ENCODE measurements around the gene ASB10.

ASB10 gene

DNA sequence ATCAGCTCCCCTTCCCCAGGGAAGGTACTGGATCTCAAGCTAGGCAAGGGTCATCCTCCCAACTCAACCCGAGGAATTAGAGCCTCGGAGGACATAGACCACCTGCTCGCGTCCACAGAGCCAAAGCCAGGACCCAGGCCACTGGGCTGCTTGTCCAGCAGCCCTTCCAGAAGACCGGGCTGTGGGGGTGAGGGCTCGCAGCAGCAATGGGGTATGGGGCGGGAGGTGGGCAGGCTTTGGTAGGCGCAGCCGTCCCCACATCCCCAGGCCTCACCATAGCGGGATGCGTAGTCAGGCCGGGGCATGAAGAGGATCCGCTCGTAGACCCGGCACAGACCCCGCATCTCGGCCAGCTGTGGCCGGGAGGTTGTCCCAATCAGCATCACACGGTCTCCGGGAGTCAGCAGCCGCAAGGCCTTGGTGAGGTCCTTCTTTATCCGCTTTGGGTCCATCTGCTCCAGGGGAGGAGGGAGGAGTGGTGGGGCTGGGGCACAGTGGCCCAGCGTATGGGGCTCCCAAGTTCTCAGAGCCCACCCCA, 5.0 kb upstream of the ASB10 start:
- TF ChIP-seq, protein P1, sequence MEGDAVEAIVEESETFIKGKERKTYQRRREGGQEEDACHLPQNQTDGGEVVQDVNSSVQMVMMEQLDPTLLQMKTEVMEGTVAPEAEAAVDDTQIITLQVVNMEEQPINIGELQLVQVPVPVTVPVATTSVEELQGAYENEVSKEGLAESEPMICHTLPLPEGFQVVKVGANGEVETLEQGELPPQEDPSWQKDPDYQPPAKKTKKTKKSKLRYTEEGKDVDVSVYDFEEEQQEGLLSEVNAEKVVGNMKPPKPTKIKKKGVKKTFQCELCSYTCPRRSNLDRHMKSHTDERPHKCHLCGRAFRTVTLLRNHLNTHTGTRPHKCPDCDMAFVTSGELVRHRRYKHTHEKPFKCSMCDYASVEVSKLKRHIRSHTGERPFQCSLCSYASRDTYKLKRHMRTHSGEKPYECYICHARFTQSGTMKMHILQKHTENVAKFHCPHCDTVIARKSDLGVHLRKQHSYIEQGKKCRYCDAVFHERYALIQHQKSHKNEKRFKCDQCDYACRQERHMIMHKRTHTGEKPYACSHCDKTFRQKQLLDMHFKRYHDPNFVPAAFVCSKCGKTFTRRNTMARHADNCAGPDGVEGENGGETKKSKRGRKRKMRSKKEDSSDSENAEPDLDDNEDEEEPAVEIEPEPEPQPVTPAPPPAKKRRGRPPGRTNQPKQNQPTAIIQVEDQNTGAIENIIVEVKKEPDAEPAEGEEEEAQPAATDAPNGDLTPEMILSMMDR (IDR thresholded peaks at IDR 0.05; ENCODE audit: insufficient read depth, low read length, poor library complexity, severe bottlenecking) = no peak
- TF ChIP-seq EZH2phosphoT487 (conservative IDR thresholded peaks at IDR 0.05; ENCODE audit: low read length) = no peak
- no peak overlapping the region for H3K27ac ChIP-seq (ENCODE audit: low read depth, low read length)
- no peaks in the 10 kb centered on the region for H3K79me2 ChIP-seq (ENCODE audit: insufficient read depth, low read length)
- no peaks in the 10 kb centered on the region for H3K27me3 ChIP-seq (ENCODE audit: low read length)
- H3K9me2 ChIP-seq (replicated peaks; ENCODE audit: insufficient read depth, low read length) = no peaks in the 10 kb centered on the region
- H3K9me3 ChIP-seq (ENCODE audit: insufficient read depth, low read length) = no peaks in the 10 kb centered on the region
- no peak overlapping the region for H3K4me3 ChIP-seq (ENCODE audit: insufficient read depth, low read length, poor library complexity, severe bottlenecking)
- H3K4me2 ChIP-seq (ENCODE audit: low read depth, low read length, poor library complexity, severe bottlenecking) = no peak overlapping the region
- no peak overlapping the region for H3K9ac ChIP-seq (ENCODE audit: low read length)
- H2AFZ ChIP-seq (ENCODE audit: low read depth, low read length, severe bottlenecking) = no peak overlapping the region
- no peaks in the 10 kb centered on the region for H3K36me3 ChIP-seq (ENCODE audit: low read length)
- no peaks in the 10 kb centered on the region for H4K20me1 ChIP-seq (ENCODE audit: low read depth, low read length)
- H3F3A ChIP-seq (ENCODE audit: insufficient read depth) = no peaks in the 10 kb centered on the region

DNA sequence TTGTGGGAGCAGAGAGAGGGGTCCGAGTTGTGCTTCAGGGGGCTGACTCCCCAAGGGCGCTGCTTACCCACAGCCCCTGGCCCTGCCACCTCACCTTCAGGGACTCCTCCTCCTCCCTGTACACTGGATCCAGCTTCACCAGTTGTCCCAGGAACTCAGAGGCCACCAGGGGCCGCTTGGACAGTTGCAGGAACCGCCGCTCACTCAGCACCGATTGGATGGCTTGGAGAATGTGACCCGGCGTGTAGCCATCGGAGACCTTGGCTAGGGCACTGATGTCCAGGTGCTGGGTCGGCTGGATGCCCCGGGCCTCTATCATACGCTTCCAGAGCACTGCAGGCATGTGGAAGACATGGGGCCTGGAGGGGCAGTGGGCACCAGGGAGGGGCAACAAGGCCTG, 4.5 kb upstream of the ASB10 start:
- no peak overlapping the region for H3K9ac ChIP-seq (ENCODE audit: low read length)
- H3K4me3 ChIP-seq (ENCODE audit: insufficient read depth, low read length, poor library complexity, severe bottlenecking) = no peak overlapping the region
- H2AFZ ChIP-seq (ENCODE audit: low read depth, low read length, severe bottlenecking) = no peak overlapping the region
- H3K4me2 ChIP-seq (ENCODE audit: low read depth, low read length, poor library complexity, severe bottlenecking) = no peak overlapping the region
- H3K27ac ChIP-seq (ENCODE audit: low read depth, low read length) = no peak overlapping the region
- H3K9me3 ChIP-seq (ENCODE audit: insufficient read depth, low read length) = no peaks in the 10 kb centered on the region
- H4K20me1 ChIP-seq (ENCODE audit: low read depth, low read length) = no peaks in the 10 kb centered on the region
- TF ChIP-seq EZH2phosphoT487 (conservative IDR thresholded peaks at IDR 0.05; ENCODE audit: low read length) = no peak
- no peaks in the 10 kb centered on the region for H3K79me2 ChIP-seq (ENCODE audit: insufficient read depth, low read length)
- H3K36me3 ChIP-seq (ENCODE audit: low read length) = no peaks in the 10 kb centered on the region
- H3F3A ChIP-seq (ENCODE audit: insufficient read depth) = no peaks in the 10 kb centered on the region
- no peaks in the 10 kb centered on the region for H3K9me2 ChIP-seq (replicated peaks; ENCODE audit: insufficient read depth, low read length)
- no peaks in the 10 kb centered on the region for H3K27me3 ChIP-seq (ENCODE audit: low read length)

DNA sequence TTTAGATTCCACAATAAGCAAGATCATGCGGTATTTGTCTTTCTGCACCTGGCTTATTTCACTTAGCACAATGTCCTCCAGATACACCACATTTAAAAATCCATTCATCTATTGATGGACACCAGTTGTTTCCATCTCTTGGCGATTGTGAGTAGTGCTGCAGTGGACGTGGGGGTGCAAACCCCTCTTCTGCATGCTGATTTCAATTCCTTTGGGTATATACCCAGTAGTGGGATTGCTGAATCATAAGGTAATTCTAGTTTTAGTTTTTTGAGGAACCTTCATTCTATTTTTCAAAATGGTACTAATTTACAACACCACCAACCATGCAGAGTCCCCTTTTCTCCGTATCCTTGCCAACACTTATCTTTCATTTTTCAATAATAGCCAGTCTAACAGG, 2.0 kb upstream of the ASB10 start:
- no peaks in the 10 kb centered on the region for H3F3A ChIP-seq (ENCODE audit: insufficient read depth)
- H3K9ac ChIP-seq (ENCODE audit: low read length) = no peak overlapping the region
- no peak overlapping the region for H2AFZ ChIP-seq (ENCODE audit: low read depth, low read length, severe bottlenecking)
- TF ChIP-seq, protein P1 (IDR thresholded peaks at IDR 0.05; ENCODE audit: insufficient read depth, low read length, poor library complexity, severe bottlenecking) = no peak
- TF ChIP-seq EZH2phosphoT487 (conservative IDR thresholded peaks at IDR 0.05; ENCODE audit: low read length) = no peak
- no peaks in the 10 kb centered on the region for H3K27me3 ChIP-seq (ENCODE audit: low read length)
- H4K20me1 ChIP-seq (ENCODE audit: low read depth, low read length) = no peaks in the 10 kb centered on the region
- no peak overlapping the region for H3K27ac ChIP-seq (ENCODE audit: low read depth, low read length)
- H3K4me3 ChIP-seq (ENCODE audit: insufficient read depth, low read length, poor library complexity, severe bottlenecking) = no peak overlapping the region
- no peaks in the 10 kb centered on the region for H3K79me2 ChIP-seq (ENCODE audit: insufficient read depth, low read length)
- H3K9me3 ChIP-seq (ENCODE audit: insufficient read depth, low read length) = no peaks in the 10 kb centered on the region
- no peaks in the 10 kb centered on the region for H3K36me3 ChIP-seq (ENCODE audit: low read length)
- no peak overlapping the region for H3K4me2 ChIP-seq (ENCODE audit: low read depth, low read length, poor library complexity, severe bottlenecking)
- H3K9me2 ChIP-seq (replicated peaks; ENCODE audit: insufficient read depth, low read length) = no peaks in the 10 kb centered on the region

DNA sequence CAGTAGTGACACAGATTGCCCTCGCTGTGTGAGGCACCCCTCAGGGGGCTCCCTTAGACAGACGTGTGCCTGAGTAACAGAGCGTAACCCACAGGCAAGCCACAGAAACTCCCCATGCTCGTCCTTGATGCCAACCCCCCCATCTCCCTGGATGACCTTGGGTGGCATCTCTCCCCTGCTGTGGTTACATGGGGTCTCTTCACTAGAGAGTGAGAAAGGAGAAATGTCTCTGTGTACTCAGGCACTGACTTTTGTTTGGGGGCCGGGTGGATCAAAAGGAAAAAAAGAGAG, 1.1 kb upstream of the ASB10 start:
- H3K9ac ChIP-seq (ENCODE audit: low read length) = no peak overlapping the region
- no peaks in the 10 kb centered on the region for H3K9me3 ChIP-seq (ENCODE audit: insufficient read depth, low read length)
- no peaks in the 10 kb centered on the region for H3F3A ChIP-seq (ENCODE audit: insufficient read depth)
- H3K9me2 ChIP-seq (replicated peaks; ENCODE audit: insufficient read depth, low read length) = no peaks in the 10 kb centered on the region
- no peaks in the 10 kb centered on the region for H4K20me1 ChIP-seq (ENCODE audit: low read depth, low read length)
- H3K4me3 ChIP-seq (ENCODE audit: insufficient read depth, low read length, poor library complexity, severe bottlenecking) = no peak overlapping the region
- H3K4me2 ChIP-seq (ENCODE audit: low read depth, low read length, poor library complexity, severe bottlenecking) = no peak overlapping the region
- TF ChIP-seq, protein P1 (IDR thresholded peaks at IDR 0.05; ENCODE audit: insufficient read depth, low read length, poor library complexity, severe bottlenecking) = no peak
- TF ChIP-seq EZH2phosphoT487 (conservative IDR thresholded peaks at IDR 0.05; ENCODE audit: low read length) = no peak
- no peaks in the 10 kb centered on the region for H3K79me2 ChIP-seq (ENCODE audit: insufficient read depth, low read length)
- no peak overlapping the region for H3K27ac ChIP-seq (ENCODE audit: low read depth, low read length)
- no peaks in the 10 kb centered on the region for H3K27me3 ChIP-seq (ENCODE audit: low read length)
- no peak overlapping the region for H2AFZ ChIP-seq (ENCODE audit: low read depth, low read length, severe bottlenecking)
- H3K36me3 ChIP-seq (ENCODE audit: low read length) = no peaks in the 10 kb centered on the region

Measured in SU-DHL-6 (cell line).